Stimulated activated CD4-positive, alpha-beta T cell treated with anti-CD3 and anti-CD28 coated beads, Interleukin-4, amount 100 ng/mL, for 1 hour (primary cell): ENCODE measurements around the gene ARHGEF26.
A peak's percentile ranks its signal among the peaks of the same experiment; 100 is the strongest.
"Not testable (repeated sequence)": the region's sequence is repeated elsewhere in the genome, so short reads cannot be mapped to it uniquely, and the experiment has no call there.

Source experiments
- DNase-seq: peaks from one replicate; pipeline ENCODE4 v3.0.0-alpha.2; 2020

The ARHGEF26 gene

GRCh38 chr3:154120961-154121700 is at the start of gene ARHGEF26:
Gene ARHGEF26 (plus strand): TSS chr3:154121390. CDS start chr3:154121993, 603 bp downstream.
- DNase-seq, result peak; percentile 75

GRCh38 chr3:154074966-154075365 is 46.2 kb upstream of the ARHGEF26 start:
- no peak for DNase-seq

GRCh38 chr3:154078672-154079071 is 42.5 kb upstream of the ARHGEF26 start:
- DNase-seq, result no peak

- no peak for DNase-seq
These were observed 39.9 kb upstream of the ARHGEF26 start for GRCh38 chr3:154081305-154081704.

- no peak for DNase-seq
These were observed 36.1 kb upstream of the ARHGEF26 start for GRCh38 chr3:154085071-154085470.

GRCh38 chr3:154085799-154086198 is 35.4 kb upstream of the ARHGEF26 start:
- no peak for DNase-seq

- DNase-seq, result no peak
These were observed 34.9 kb upstream of the ARHGEF26 start for GRCh38 chr3:154086286-154086685.

GRCh38 chr3:154087756-154088480 is 33.3 kb upstream of the ARHGEF26 start:
- DNase-seq, result not testable (repeated sequence)

- no peak for DNase-seq
These were observed 31.5 kb upstream of the ARHGEF26 start for GRCh38 chr3:154089421-154090420.

GRCh38 chr3:154094051-154094450 is 27.1 kb upstream of the ARHGEF26 start:
- no peak for DNase-seq

GRCh38 chr3:154095832-154096421 is 25.3 kb upstream of the ARHGEF26 start:
- DNase-seq, result no peak

- DNase-seq, result no peak
These were observed 22.8 kb upstream of the ARHGEF26 start for GRCh38 chr3:154098376-154098775.

GRCh38 chr3:154100556-154100955 is 20.6 kb upstream of the ARHGEF26 start:
- DNase-seq, result no peak

GRCh38 chr3:154101250-154101649 is 19.9 kb upstream of the ARHGEF26 start:
- DNase-seq, result no peak

GRCh38 chr3:154102225-154102624 is 19.0 kb upstream of the ARHGEF26 start:
- no peak for DNase-seq

GRCh38 chr3:154105218-154105975 is 15.8 kb upstream of the ARHGEF26 start:
- DNase-seq, result no peak

GRCh38 chr3:154111365-154111935 is 9.7 kb upstream of the ARHGEF26 start:
- no peak for DNase-seq

GRCh38 chr3:154112146-154112852 is 8.9 kb upstream of the ARHGEF26 start:
- no peak for DNase-seq

GRCh38 chr3:154113609-154114008 is 7.6 kb upstream of the ARHGEF26 start:
- no peak for DNase-seq

- no peak for DNase-seq
These were observed 5.9 kb upstream of the ARHGEF26 start for GRCh38 chr3:154115332-154115731.

- no peak for DNase-seq
These were observed 1.2 kb upstream of the ARHGEF26 start for GRCh38 chr3:154119951-154120350.
